HG03064 (cell line): ENCODE data around the gene CHADL.
A peak's percentile ranks its signal among the peaks of the same experiment; 100 is the strongest.

Experiments
- ATAC-seq: cut with Tn5 transposase; IDR thresholded peaks from one replicate; pipeline ENCODE4 v1.9.1; 2021; ENCODE audit warnings: low read depth; ENCODE audit not compliant: unreplicated experiment

Gene CHADL

GRCh38 chr22:41231369-41231768 is 9.4 kb downstream of the CHADL start:
- ATAC-seq, result no peak

- ATAC-seq, result no peak
Measured at GRCh38 chr22:41230401-41230785, 10.3 kb downstream of the CHADL start.

- no peak for ATAC-seq
Measured at GRCh38 chr22:41229730-41230400, 10.9 kb downstream of the CHADL start.

- ATAC-seq, result no peak
Measured at GRCh38 chr22:41229215-41229614, 11.5 kb downstream of the CHADL start.

GRCh38 chr22:41226723-41227655 is 13.7 kb downstream of the CHADL start:
- no peak for ATAC-seq

- ATAC-seq, result no peak
Measured at GRCh38 chr22:41223535-41223934, 17.2 kb downstream of the CHADL start.

- ATAC-seq, result no peak
Measured at GRCh38 chr22:41222846-41223507, 17.8 kb downstream of the CHADL start.

GRCh38 chr22:41217553-41218157 is 23.1 kb downstream of the CHADL start:
- ATAC-seq, result no peak

GRCh38 chr22:41216984-41217383 is 23.7 kb downstream of the CHADL start:
- no peak for ATAC-seq

GRCh38 chr22:41215926-41216325 is 24.8 kb downstream of the CHADL start:
- no peak for ATAC-seq

GRCh38 chr22:41215409-41215808 is 25.3 kb downstream of the CHADL start:
- no peak for ATAC-seq

GRCh38 chr22:41206719-41207118 is 34.0 kb downstream of the CHADL start:
- ATAC-seq, result no peak

GRCh38 chr22:41204992-41205900 is 35.5 kb downstream of the CHADL start, which contains the start of gene L3MBTL2:
Gene L3MBTL2 (plus strand): TSS chr22:41205312. CDS start chr22:41205363, 51 bp downstream.
- ATAC-seq, result peak; percentile 88

- ATAC-seq, result no peak
Measured at GRCh38 chr22:41204066-41204465, 36.7 kb downstream of the CHADL start.

GRCh38 chr22:41203118-41203517 is 37.6 kb downstream of the CHADL start:
- ATAC-seq, result no peak

GRCh38 chr22:41201141-41201540 is 39.6 kb downstream of the CHADL start:
- ATAC-seq, result no peak

GRCh38 chr22:41198027-41198580 is 42.6 kb downstream of the CHADL start:
- ATAC-seq, result no peak

- ATAC-seq, result no peak
Measured at GRCh38 chr22:41197038-41197972, 43.4 kb downstream of the CHADL start.
